Stimulated activated naive CD8-positive, alpha-beta T cell treated with anti-CD3 and anti-CD28 coated beads, Interleukin-15, amount 100 ng/mL, for 72 hours (primary cell): ENCODE measurements around the gene CALN1.
"Not testable (repeated sequence)": the region's sequence is repeated elsewhere in the genome, so short reads cannot be mapped to it uniquely, and the experiment has no call there.

Experiments used
- ATAC-seq: fragments of 150-1000 bp; cut with Tn5 transposase; 2 replicates; pipeline ENCODE4 v1.10.0; 2021; ENCODE audit warnings: mild to moderate bottlenecking, moderate library complexity
- DNase-seq, 2 donors: peaks; one replicate each; pipeline ENCODE4 v3.0.0; 2021 to 2022
- H3K27ac Mint-ChIP-seq, 2 donors: one replicate each; pipeline ENCODE4 v1.8.0; 2022; ENCODE audit warnings: mild to moderate bottlenecking in 2 of 2, mixed read lengths in 2 of 2, moderate library complexity in 2 of 2
- H3K27me3 Mint-ChIP-seq: one replicate; pipeline ENCODE4 v1.8.0; 2022; ENCODE audit warnings: mixed read lengths
- H3K4me1 Mint-ChIP-seq: one replicate; pipeline ENCODE4 v1.8.0; 2022; ENCODE audit warnings: mild to moderate bottlenecking, mixed read lengths
- H3K4me3 Mint-ChIP-seq, 2 donors: one replicate each; pipeline ENCODE4 v1.8.0; 2022; ENCODE audit warnings: mild to moderate bottlenecking in 2 of 2, mixed read lengths in 2 of 2, moderate library complexity in 1 of 2
- H3K9me3 Mint-ChIP-seq, 2 donors: one replicate each; pipeline ENCODE4 v1.8.0; 2022; ENCODE audit warnings: mixed read lengths in 2 of 2

CALN1 gene

GRCh38 chr7:72412121-72412618, at the start of gene CALN1:
Gene CALN1 (minus strand): TSS chr7:72412338.
- not testable (repeated sequence) for H3K4me1 Mint-ChIP-seq, DNase-seq, H3K9me3 Mint-ChIP-seq, ATAC-seq, H3K27me3 Mint-ChIP-seq, H3K4me3 Mint-ChIP-seq
- H3K27ac Mint-ChIP-seq: peak within 1 kb of the TSS in 1 of 2 donors; percentile 61

- Mint-ChIP-seq H3K9me3 (no peaks in the 10 kb centered on the region), H3K27me3 (peaks cover 2% of the 10 kb centered on the region), H3K4me1 (no peaks in the 10 kb centered on the region), H3K4me3 (no peak overlapping the region), H3K27ac (no peak overlapping the region)
- no peak for DNase-seq
- no peak for ATAC-seq
Measured at GRCh38 chr7:72453471-72453870, 41.3 kb upstream of the CALN1 start.

- H3K27ac Mint-ChIP-seq: no peak overlapping the region
Measured at GRCh38 chr7:72447465-72448204, 35.5 kb upstream of the CALN1 start.

GRCh38 chr7:72446591-72447462, 34.7 kb upstream of the CALN1 start:
- no peak for DNase-seq

More at GRCh38 chr7:72447465-72448204, 35.5 kb upstream of the CALN1 start:
- ATAC-seq: peak; percentile 18
- Mint-ChIP-seq H3K27me3 (peaks cover 43% of the 10 kb centered on the region), H3K4me1 (no peaks in the 10 kb centered on the region), H3K9me3 (no peaks in the 10 kb centered on the region), H3K4me3 (no peak overlapping the region)
- DNase-seq: no peak

GRCh38 chr7:72446131-72446530, 34.0 kb upstream of the CALN1 start:
- Mint-ChIP-seq H3K4me3 (no peak overlapping the region), H3K27me3 (peaks cover 43% of the 10 kb centered on the region), H3K9me3 (no peaks in the 10 kb centered on the region), H3K27ac (no peak overlapping the region), H3K4me1 (no peaks in the 10 kb centered on the region)
- no peak for DNase-seq
- no peak for ATAC-seq

More at GRCh38 chr7:72446591-72447462, 34.7 kb upstream of the CALN1 start:
- H3K9me3 Mint-ChIP-seq: no peaks in the 10 kb centered on the region
- ATAC-seq: no peak
- no peak overlapping the region for H3K4me3 Mint-ChIP-seq
- no peaks in the 10 kb centered on the region for H3K4me1 Mint-ChIP-seq
- H3K27ac Mint-ChIP-seq: no peak overlapping the region
- H3K27me3 Mint-ChIP-seq: peaks cover 43% of the 10 kb centered on the region

GRCh38 chr7:72445580-72445979, 33.4 kb upstream of the CALN1 start:
- Mint-ChIP-seq H3K9me3 (no peaks in the 10 kb centered on the region), H3K27me3 (peaks cover 43% of the 10 kb centered on the region), H3K4me3 (no peak overlapping the region), H3K27ac (no peak overlapping the region), H3K4me1 (no peaks in the 10 kb centered on the region)
- ATAC-seq (no peak), DNase-seq (no peak)

- H3K27me3 Mint-ChIP-seq: peaks cover 43% of the 10 kb centered on the region
Measured at GRCh38 chr7:72445075-72445474, 32.9 kb upstream of the CALN1 start.

DNA sequence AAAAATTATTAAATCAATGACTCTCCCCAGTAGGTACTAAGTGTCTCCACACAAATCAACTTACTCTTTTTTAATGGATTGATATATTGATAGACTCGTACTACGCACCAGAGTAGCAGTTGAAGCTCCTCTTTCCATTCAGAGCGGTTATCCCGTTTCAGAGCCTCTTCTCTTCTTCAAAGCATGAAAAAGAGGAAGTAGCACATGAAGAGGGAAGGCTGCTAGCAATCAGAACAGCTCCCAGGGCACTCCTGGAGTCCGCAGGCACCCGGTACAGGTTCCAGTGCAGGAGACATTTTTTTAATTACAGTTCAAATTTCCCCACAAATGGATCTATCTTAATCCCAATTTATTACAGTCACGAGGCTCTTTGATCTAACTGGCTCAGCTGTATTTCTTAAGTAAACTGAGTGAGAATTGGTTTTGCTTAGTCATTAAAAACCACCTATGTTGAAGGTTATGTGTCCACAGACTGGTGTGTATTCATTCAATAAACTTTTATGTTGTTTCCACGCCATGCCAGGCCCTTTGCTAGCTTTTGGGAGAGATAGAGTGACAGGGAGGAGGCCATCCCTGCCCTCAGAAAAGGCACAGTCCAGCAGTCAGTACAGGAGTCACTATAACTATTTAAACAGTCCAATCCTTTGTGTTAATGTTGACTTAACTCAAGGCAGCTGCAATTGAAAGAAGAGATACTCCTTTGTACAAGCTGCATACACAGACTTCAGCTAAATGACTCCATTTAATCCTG, 32.1 kb upstream of the CALN1 start:
- no peak for DNase-seq
- Mint-ChIP-seq H3K27ac (no peak overlapping the region), H3K27me3 (peaks cover 43% of the 10 kb centered on the region), H3K4me1 (no peaks in the 10 kb centered on the region), H3K9me3 (no peaks in the 10 kb centered on the region), H3K4me3 (no peak overlapping the region)
- ATAC-seq: no peak

More at GRCh38 chr7:72445075-72445474, 32.9 kb upstream of the CALN1 start:
- DNase-seq (no peak), ATAC-seq (no peak)
- Mint-ChIP-seq H3K9me3 (no peaks in the 10 kb centered on the region), H3K4me1 (no peaks in the 10 kb centered on the region), H3K27ac (no peak overlapping the region), H3K4me3 (no peak overlapping the region)

DNA sequence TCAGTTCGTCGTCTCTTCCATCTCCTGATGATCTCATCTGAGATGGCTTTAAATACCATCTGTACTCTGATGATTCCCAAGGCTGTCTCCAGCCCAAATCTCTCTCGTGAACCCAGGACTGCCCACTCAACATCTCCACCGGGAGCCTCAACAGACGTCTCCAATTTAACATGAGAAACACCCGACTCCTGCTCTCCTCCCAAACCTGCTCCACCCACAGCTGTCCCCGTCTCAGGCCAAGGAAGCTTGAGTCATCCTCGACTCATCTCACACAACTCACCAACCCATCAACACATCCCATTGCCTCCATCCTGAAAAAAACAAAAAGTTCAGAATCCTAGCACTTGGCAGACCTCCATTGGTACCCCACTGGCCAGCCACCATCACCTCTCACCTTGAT, 29.7 kb upstream of the CALN1 start:
- ATAC-seq: no peak

GRCh38 chr7:72438491-72438890, 26.4 kb upstream of the CALN1 start:
- ATAC-seq (no peak), DNase-seq (no peak)
- Mint-ChIP-seq H3K27ac (no peak overlapping the region), H3K9me3 (no peaks in the 10 kb centered on the region), H3K4me3 (no peak overlapping the region), H3K27me3 (no peaks in the 10 kb centered on the region), H3K4me1 (no peaks in the 10 kb centered on the region)

More for the DNA sequence above, 29.7 kb upstream of the CALN1 start:
- Mint-ChIP-seq H3K27ac (peak overlapping the region in 1 of 2 donors; percentile 1), H3K9me3 (no peaks in the 10 kb centered on the region), H3K4me1 (no peaks in the 10 kb centered on the region), H3K27me3 (peaks cover 30% of the 10 kb centered on the region), H3K4me3 (no peak overlapping the region)
- no peak for DNase-seq

DNA sequence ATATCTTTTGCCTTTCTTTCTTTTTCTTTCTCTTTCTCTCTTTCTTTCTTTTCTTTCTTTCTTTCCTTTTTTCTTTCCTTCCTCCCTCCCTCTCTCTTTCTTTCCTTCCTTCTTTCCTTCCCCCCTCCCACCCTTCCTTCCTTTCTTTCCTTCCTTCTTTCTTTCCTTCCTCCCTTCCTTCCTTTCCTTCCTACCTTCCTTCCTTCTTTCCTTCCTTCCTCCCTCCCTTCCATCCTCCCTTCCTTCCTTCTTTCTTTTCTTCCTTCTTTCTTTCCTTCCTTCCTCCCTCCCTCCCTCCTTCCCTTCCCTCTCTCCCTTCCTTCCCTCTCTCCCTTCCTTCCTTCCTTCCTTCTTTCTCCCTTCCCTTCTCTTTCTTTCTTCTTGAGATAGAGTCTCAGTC, 25.5 kb upstream of the CALN1 start:
- ATAC-seq (no peak), DNase-seq (no peak)
- Mint-ChIP-seq H3K4me3 (no peak overlapping the region), H3K27me3 (no peaks in the 10 kb centered on the region), H3K4me1 (no peaks in the 10 kb centered on the region), H3K9me3 (no peaks in the 10 kb centered on the region), H3K27ac (no peak overlapping the region)

DNA sequence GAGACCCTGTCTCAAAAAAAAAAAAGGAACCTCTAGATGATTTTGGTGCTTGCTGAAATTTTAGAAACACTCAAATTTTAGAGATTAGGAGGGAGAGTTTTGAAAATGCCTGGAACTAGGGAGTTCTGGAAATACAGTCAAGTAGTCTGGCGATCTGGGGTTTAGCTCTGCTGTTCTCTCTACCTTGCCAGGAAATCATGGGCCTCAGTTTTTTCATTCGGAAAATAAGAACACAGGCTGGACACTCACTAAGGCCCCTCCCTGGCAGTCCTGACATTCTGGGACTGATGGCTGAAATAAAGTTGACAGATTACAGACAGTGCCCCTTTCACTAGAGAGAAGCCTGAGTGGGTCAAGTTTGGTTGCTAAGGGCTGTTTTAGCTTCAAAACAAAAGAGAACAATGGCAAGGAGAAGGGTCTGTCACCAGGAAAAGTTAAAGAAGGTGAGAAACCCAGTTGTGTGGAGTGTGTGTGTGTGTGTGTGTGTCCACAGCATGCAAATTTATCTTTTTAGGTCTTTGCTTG, 25.0 kb upstream of the CALN1 start:
- ATAC-seq (no peak), DNase-seq (no peak)
- Mint-ChIP-seq H3K27me3 (no peaks in the 10 kb centered on the region), H3K4me1 (no peaks in the 10 kb centered on the region), H3K4me3 (no peak overlapping the region), H3K9me3 (no peaks in the 10 kb centered on the region), H3K27ac (no peak overlapping the region)

DNA sequence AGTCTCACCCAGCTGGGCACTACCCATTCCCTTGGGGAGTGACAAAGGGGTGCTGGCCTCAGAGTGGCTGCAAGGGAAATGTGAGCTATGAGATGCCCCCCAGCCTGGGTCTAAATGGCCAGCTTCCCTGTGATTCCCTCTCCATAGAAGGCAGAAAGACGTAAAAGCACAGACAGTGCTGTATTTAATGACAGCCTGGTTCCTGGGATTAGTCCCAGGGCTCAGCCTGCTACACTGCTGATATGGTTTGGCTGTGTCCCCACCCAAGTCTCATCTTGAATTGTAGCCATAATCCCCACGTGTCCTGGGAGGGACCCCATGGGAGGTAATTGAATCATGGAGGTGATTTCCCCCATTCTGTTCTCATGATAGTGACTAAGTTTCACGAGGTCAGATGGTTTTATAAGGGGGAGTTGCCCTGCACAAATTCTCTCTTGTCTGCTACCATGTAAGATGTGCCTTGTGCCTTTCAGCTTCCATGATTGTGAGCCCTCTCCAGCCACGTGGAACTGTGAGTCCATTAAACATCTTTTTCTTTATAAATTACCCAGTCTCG, 23.9 kb upstream of the CALN1 start:
- ATAC-seq (no peak), DNase-seq (no peak)
- Mint-ChIP-seq H3K9me3 (no peaks in the 10 kb centered on the region), H3K4me3 (no peak overlapping the region), H3K4me1 (no peaks in the 10 kb centered on the region), H3K27me3 (no peaks in the 10 kb centered on the region), H3K27ac (no peak overlapping the region)

DNA sequence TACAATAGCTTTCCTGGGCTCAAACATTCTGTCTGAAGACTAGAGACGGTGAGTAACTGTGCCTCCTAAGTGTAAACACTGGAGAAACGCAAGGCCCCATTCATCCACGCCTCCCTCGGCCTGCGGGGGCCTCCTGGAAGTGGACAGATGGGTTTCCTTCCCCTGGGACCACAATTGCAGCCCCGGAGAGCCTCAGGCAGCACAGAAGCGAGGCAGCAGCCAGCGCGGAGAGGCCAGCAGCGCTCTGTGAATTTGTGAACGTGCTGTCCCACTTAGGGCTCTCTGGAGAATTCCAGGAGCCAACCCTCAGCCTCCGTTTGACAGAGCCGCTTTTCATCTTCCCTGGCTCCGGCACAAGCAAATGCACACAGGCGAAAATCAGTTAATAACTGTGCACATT, 23.2 kb upstream of the CALN1 start:
- ATAC-seq (no peak), DNase-seq (no peak)
- H3K27me3 Mint-ChIP-seq: no peaks in the 10 kb centered on the region
- no peak overlapping the region for H3K4me3 Mint-ChIP-seq
- no peak overlapping the region for H3K27ac Mint-ChIP-seq
- no peaks in the 10 kb centered on the region for H3K9me3 Mint-ChIP-seq
- no peaks in the 10 kb centered on the region for H3K4me1 Mint-ChIP-seq

- H3K27me3 Mint-ChIP-seq: no peaks in the 10 kb centered on the region
- no peaks in the 10 kb centered on the region for H3K9me3 Mint-ChIP-seq
- ATAC-seq (no peak), DNase-seq (no peak)
- no peak overlapping the region for H3K4me3 Mint-ChIP-seq
- no peaks in the 10 kb centered on the region for H3K4me1 Mint-ChIP-seq
- no peak overlapping the region for H3K27ac Mint-ChIP-seq
Measured at GRCh38 chr7:72430531-72430930, 18.4 kb upstream of the CALN1 start.
